IPS-15b (cell line): ENCODE results near the gene C10orf90.

Experiments used
- H3K27me3 ChIP-seq: one replicate; pipeline ENCODE4 v1.6.1; 2013; ENCODE audit warnings: low read length; ENCODE audit not compliant: control insufficient read depth, insufficient read depth
- H3K36me3 ChIP-seq: one replicate; pipeline ENCODE4 v1.6.1; 2013; ENCODE audit warnings: low read length; ENCODE audit not compliant: control insufficient read depth, insufficient read depth
- H3K4me1 ChIP-seq: one replicate; pipeline ENCODE4 v1.6.1; 2013; ENCODE audit warnings: mild to moderate bottlenecking, low read length; ENCODE audit not compliant: control insufficient read depth, insufficient read depth
- H3K4me3 ChIP-seq: one replicate; pipeline ENCODE4 v1.5.1; 2013; ENCODE audit warnings: low read depth, low read length
- H3K9ac ChIP-seq: one replicate; pipeline ENCODE4 v1.6.1; 2013; ENCODE audit warnings: low read depth, mild to moderate bottlenecking, low read length
- H3K9me3 ChIP-seq: one replicate; pipeline ENCODE4 v1.6.1; 2013; ENCODE audit warnings: mild to moderate bottlenecking, low read length; ENCODE audit not compliant: control insufficient read depth, insufficient read depth

C10orf90 gene

DNA sequence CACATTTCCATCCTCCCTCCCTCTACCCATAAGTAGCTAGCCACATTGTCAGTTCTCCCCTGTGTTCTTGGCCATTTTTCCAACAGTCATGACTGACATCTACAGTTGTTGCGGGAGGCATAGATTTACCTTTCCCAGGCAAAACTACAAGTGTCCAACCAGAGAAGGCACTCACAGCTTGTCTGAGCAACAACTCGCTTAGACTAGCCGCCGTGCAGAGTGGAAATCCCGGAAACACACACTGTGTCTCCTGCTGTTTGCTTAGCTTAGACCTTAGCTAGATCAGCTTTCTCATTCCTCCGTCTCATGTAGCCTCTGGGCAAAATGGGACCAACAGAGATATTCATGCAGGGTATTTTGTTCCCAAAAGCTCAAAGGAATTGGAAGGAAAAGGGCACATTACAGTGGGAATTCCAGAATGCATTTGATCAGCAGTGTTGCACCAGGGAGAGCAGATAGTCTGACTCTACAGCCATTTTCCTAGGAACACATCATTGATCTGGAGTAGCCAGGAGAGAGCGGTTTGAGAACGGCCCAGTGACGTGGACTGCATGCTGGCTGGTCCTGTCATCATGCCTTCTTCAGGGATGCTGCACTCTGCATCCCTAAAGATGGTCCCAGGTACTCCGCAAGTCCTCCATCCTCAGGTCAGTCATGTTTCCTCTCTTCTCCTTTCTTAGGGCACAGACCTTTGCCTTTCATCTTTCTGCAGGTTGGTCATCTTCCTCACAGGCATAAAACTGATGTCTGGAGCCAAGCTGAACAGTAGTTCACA lies 89.4 kb downstream of the C10orf90 start:
- Histone ChIP-seq H3K27me3 (no peaks in the 10 kb centered on the region), H3K4me1 (peaks cover 9% of the 10 kb centered on the region), H3K36me3 (no peaks in the 10 kb centered on the region), H3K9me3 (no peaks in the 10 kb centered on the region), H3K9ac (no peak overlapping the region), H3K4me3 (no peak overlapping the region)

DNA sequence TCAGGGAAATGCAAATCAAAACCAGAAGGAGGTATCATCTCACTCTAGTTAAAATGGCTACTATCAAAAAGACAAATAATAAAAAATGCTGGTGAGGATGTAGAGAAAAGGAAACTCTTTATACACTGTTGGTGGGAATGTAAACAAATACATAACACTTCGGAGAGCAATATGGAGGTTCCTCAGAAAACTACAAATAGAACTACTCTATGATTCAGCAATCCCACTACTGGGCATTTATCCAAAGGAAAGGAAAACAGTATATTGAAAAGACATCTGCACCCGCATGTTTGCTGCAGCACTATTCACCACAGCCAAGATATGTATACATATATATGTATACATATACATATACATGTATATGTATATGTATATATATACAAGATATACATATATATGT lies 94.2 kb downstream of the C10orf90 start:
- no peak overlapping the region for H3K9ac ChIP-seq
- H3K36me3 ChIP-seq, result no peaks in the 10 kb centered on the region
- no peak overlapping the region for H3K4me3 ChIP-seq
- no peaks in the 10 kb centered on the region for H3K9me3 ChIP-seq
- H3K4me1 ChIP-seq, result peaks cover 5% of the 10 kb centered on the region
- no peaks in the 10 kb centered on the region for H3K27me3 ChIP-seq

DNA sequence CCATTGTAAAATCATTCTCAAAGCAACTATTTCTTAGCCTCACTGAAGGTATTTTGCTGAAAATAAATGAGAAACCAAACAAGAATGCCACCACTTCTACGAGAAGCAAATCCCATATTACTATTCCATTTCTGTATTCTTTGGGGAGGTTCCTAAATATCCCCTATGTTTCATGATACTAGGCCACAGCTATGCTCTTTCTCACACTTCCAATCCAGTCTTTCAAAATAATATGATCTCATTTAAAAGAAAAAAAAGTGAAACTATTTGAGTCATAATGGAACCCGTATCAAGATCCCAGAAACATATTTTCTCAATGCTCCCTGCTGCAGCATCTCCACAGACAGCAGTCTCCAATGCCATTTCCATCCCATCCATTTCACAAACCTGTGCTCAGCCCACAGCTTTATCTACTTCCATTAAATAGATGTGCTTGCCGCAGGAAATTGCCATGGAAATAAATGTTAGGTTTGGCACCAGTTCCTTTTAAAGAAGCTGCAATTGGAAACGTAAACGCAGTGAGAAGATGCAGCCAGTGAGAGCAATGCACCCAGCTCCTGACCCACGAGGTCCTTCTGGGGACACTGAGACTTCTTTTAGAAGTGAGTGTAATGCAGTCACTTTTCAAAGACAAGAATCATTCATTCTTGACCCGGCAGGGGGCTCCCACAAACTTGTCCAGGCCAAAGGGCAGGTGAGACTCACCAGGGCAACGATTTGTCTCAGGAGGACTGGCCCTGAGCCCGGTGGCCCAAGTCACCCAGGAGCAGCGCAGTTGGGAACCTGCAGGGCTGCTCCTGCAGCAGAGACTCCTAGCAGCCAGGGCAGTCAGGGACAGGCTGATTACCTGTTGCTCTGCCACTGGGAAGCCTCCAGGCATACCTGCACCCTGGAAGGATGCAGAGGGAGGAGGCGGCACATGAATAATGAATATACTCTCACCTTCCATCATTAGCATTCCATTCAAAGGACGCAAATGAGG lies 99.6 kb downstream of the C10orf90 start:
- H3K9ac ChIP-seq, result no peak overlapping the region
- H3K27me3 ChIP-seq, result no peaks in the 10 kb centered on the region

DNA sequence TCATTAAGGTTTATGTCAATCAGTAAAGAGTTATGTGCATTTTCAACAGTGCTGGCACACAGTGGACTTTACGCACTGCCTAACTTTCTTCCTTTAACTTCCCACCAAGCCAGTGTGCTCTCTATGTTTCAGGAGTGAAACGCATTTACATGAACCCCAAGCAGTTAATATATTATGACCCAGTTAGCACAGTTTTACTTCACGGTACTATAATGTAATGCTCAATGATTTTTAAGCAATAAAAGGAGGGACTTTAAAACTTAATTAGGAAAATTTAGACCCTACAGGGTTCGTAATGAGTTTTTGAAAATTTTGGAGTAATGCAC lies 100.3 kb downstream of the C10orf90 start:
- no peaks in the 10 kb centered on the region for H3K27me3 ChIP-seq
- H3K9ac ChIP-seq, result no peak overlapping the region
- no peaks in the 10 kb centered on the region for H3K36me3 ChIP-seq
- H3K4me1 ChIP-seq, result peaks cover 23% of the 10 kb centered on the region
- no peak overlapping the region for H3K4me3 ChIP-seq
- H3K9me3 ChIP-seq, result peaks cover 11% of the 10 kb centered on the region

More for the DNA sequence above, 99.6 kb downstream of the C10orf90 start:
- H3K4me3 ChIP-seq, result no peak overlapping the region
- H3K9me3 ChIP-seq, result peaks cover 7% of the 10 kb centered on the region
- H3K4me1 ChIP-seq, result peaks cover 23% of the 10 kb centered on the region
- no peaks in the 10 kb centered on the region for H3K36me3 ChIP-seq

DNA sequence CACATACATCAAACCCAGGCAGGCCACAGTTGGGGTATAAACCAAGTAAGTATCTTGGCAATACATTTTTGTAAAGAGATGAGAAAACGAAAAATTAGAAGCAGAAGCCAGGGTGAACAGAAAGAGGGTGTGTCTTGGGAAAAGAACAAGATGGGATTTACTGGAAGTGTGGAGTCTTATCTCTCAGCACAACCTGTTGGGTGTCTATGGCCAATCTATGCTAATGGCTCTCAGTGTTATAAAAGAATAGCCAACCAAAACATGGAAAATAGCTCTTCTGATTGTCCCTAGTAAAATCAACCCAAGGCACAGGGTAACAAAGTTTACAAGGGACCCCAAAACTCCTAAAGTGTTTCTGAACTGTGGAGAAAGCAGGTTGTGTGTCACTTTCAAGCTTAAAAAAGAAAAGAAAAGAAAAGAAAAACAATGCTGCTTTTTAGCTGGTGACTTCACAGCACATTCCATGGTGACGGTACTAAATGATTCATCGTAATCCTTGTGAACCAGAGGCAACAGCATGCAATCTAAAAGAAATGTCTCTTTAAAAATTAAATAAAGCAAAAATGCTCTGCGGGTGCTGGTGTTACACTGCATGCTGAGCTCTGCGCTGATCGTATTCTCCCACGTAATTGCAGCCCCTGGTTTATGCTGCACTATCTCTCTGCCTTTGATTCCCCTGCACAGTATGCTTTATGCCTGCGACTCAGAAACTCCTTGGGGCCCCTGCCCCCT lies 100.8 kb downstream of the C10orf90 start:
- Histone ChIP-seq H3K27me3 (no peaks in the 10 kb centered on the region), H3K9ac (no peak overlapping the region), H3K36me3 (no peaks in the 10 kb centered on the region), H3K4me3 (no peak overlapping the region), H3K4me1 (peaks cover 23% of the 10 kb centered on the region), H3K9me3 (peaks cover 11% of the 10 kb centered on the region)

DNA sequence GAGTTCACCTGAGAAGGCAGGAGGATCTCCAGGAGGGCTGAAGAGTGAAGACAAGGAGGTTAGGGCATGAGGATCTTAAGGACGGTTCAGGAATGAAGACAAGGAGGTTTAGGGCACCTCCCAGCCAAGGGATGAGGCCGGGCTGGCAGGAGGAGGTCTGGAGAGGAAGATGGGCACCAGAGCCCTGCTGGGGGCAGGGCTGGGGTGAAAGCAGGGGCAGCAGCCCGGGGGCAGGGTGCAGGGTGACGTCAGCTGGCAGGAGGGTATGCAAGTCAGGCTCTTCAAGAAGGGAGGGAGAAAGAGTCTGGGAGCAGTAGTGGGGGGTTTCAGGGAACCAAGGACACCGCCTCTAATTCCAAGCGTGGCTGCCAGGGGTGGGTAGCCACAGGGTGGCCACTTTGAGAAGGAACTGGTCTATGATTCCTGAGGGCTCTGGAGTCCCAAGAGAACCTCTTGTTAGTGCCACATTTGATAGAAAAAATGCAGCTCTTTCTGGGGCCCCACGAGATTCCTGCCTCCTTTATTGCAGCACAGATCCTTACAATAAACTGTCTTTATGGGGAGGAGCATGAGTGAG lies 101.6 kb downstream of the C10orf90 start:
- Histone ChIP-seq H3K27me3 (no peaks in the 10 kb centered on the region), H3K4me3 (no peak overlapping the region), H3K36me3 (no peaks in the 10 kb centered on the region), H3K9me3 (peaks cover 11% of the 10 kb centered on the region), H3K9ac (no peak overlapping the region), H3K4me1 (peaks cover 23% of the 10 kb centered on the region)

DNA sequence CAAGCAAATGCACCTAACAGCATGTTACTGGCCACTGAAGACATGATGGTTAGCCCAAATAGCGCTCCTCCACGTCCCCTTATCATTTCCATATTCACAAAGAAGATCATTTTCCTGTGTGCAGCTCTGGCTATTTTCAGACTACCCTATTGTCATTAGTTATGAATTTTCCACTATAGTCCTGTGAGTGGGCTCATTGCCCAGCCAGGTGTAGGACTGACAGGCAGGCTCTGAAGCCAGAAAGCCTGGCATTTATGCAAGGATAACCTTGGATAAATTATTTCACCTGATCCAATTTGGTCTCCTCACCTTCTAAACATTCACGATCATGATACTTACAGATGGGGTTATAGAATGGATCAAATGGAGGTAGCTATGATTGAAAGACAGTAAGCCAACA lies 104.6 kb downstream of the C10orf90 start:
- Histone ChIP-seq H3K36me3 (no peaks in the 10 kb centered on the region), H3K9ac (no peak overlapping the region), H3K4me1 (peaks cover 23% of the 10 kb centered on the region), H3K9me3 (peaks cover 11% of the 10 kb centered on the region), H3K4me3 (no peak overlapping the region), H3K27me3 (no peaks in the 10 kb centered on the region)

DNA sequence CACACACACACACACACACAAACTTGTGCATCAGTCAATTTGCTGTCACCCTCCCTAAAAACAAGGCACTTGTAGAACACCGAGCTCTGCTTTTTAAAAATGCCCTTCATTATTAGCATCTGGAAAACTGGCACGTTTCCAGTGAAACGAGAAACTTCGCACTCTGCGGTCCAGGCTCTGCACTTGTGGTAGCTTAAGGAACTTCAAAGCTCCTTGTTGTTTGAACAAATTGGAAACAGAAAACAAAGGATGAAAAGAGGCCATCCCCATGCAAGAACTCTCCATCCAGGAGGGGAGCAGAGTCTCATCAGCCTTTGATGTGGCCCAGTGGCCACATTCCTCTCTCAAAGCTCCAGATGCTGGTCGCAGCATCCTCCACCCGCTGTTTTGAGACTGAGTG lies 105.1 kb downstream of the C10orf90 start:
- no peak overlapping the region for H3K9ac ChIP-seq
- H3K36me3 ChIP-seq, result no peaks in the 10 kb centered on the region
- no peak overlapping the region for H3K4me3 ChIP-seq
- H3K4me1 ChIP-seq, result peaks cover 19% of the 10 kb centered on the region
- H3K9me3 ChIP-seq, result peaks cover 11% of the 10 kb centered on the region
- H3K27me3 ChIP-seq, result no peaks in the 10 kb centered on the region

DNA sequence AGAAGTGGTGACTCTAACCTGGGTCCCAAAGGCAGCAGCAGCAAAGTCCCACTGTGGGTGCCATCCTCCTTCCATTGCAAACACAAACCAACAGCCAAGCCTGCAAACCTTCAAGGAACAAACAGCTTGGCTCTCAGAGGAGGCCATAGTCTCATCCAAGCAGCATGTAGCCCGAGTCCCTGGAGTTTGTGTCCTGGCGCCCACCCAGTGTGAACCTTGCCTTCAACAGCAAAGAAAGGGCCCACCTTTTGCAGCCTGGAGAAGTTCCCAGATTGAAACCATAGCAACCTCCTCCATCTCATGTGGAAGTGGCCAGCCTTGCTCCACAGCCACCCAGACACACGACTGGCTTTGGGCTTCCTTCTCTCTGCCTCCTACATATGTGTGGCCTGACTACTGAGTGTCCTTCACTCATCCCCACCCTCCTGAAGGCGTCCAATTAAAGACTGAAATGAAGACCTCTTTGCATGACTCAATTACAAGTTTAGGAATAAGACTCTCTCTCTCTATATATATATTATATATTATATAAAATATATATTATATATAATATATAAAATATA lies 106.1 kb downstream of the C10orf90 start:
- Histone ChIP-seq H3K9me3 (peaks cover 11% of the 10 kb centered on the region), H3K27me3 (no peaks in the 10 kb centered on the region), H3K36me3 (no peaks in the 10 kb centered on the region), H3K9ac (no peak overlapping the region), H3K4me3 (no peak overlapping the region), H3K4me1 (peaks cover 12% of the 10 kb centered on the region)

DNA sequence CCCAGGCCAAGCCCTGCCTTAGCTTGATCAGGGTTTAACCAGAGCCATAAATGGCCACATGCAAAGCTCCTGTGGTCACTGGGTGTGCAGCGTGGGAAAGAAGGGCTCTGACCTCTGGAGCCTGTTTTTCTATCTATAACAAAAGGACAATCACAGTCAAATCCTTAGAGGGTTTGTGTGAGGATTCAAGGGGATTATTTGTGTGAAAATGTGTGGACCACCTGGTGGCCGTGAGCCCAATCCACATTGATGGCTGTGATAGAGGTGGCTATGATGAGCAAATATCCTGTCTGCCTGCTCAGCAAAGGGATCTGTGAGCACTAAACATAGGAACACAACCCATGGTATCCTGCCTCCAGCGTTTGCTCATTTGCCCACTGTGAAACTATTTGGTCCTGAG lies 107.1 kb downstream of the C10orf90 start:
- H3K9me3 ChIP-seq, result peaks cover 11% of the 10 kb centered on the region
- H3K4me3 ChIP-seq, result no peak overlapping the region
- no peaks in the 10 kb centered on the region for H3K36me3 ChIP-seq
- no peaks in the 10 kb centered on the region for H3K27me3 ChIP-seq
- H3K4me1 ChIP-seq, result peaks cover 10% of the 10 kb centered on the region
- H3K9ac ChIP-seq, result no peak overlapping the region
